Kidney (tissue), 14 donors: ENCODE results near the gene SPAG6. TPM values are rescaled to one million over a fixed set of nuclear protein-coding genes. Genes with fewer than 3 reads are reported as not detected.
A peak's percentile ranks its signal among the peaks of the same experiment; 100 is the strongest.

Source experiments
- DNase-seq, 5 donors: peaks; one replicate each; pipeline ENCODE4 v3.0.0-alpha.2; 2013 to 2020
- FAIRE-seq: peaks from 2 replicates; lab custom pipeline; 2012; peaks lifted over from hg19 to GRCh38; lab: Jason Lieb, UNC
- H3K27ac ChIP-seq, 2 donors: one replicate each; pipeline ENCODE4 v1.7.0; 2013; ENCODE audit warnings: low read depth in 2 of 2, low read length in 2 of 2, inconsistent platforms in 1 of 2
- H3K27me3 ChIP-seq: one replicate; pipeline ENCODE4 v1.7.1; 2013; ENCODE audit warnings: low read length, inconsistent platforms; ENCODE audit not compliant: control insufficient read depth, insufficient read depth
- H3K36me3 ChIP-seq, 3 donors: one replicate each; pipeline versions ENCODE4 v1.7.0 to v1.7.1; 2013; ENCODE audit warnings: low read length in 3 of 3, control low read depth in 1 of 3, inconsistent platforms in 1 of 3; ENCODE audit not compliant: insufficient read depth in 3 of 3, control insufficient read depth in 2 of 3
- H3K4me1 ChIP-seq, 3 donors: one replicate each; pipeline versions ENCODE4 v1.7.0 to v1.7.1; 2013; ENCODE audit warnings: low read length in 3 of 3, inconsistent platforms in 1 of 3, low read depth in 1 of 3; ENCODE audit not compliant: control insufficient read depth in 2 of 3, insufficient read depth in 2 of 3
- H3K4me3 ChIP-seq, 3 donors: one replicate each; pipeline versions ENCODE4 v1.7.0 to v1.8.1; 2013; ENCODE audit warnings: low read length in 3 of 3, control low read depth in 1 of 3, inconsistent platforms in 1 of 3
- H3K9ac ChIP-seq, 3 donors: one replicate each; pipeline versions ENCODE4 v1.7.0 to v1.7.1; 2013; ENCODE audit warnings: low read length in 3 of 3, control low read depth in 1 of 3, inconsistent platforms in 1 of 3
- H3K9me3 ChIP-seq, 3 donors: one replicate each; pipeline versions ENCODE4 v1.7.0 to v1.7.1; 2013; ENCODE audit warnings: low read length in 3 of 3, control low read depth in 1 of 3, inconsistent platforms in 1 of 3; ENCODE audit not compliant: control insufficient read depth in 2 of 3, insufficient read depth in 1 of 3
- intact Hi-C: fragments of 100-400 bp; cut with DNase I; formaldehyde crosslinking; loops from one replicate; pipeline ENCODE4 v1.11.1; 2022
- polyA plus RNA-seq: library from polyadenylated mRNA; stranded (reverse); fragments of 350-450 nt; fragmentation: Illumina TruSeq; extraction: RNeasy Lipid Tissue Mini Kit (QIAGEN cat#74804); gene quantifications from one replicate; pipeline ENCODE4 v1.2.3, GENCODE V29; 2014; ENCODE audit warnings: low read depth, low replicate concordance; ENCODE audit not compliant: insufficient read depth
- total RNA-seq: library from RNA; stranded (reverse); fragmentation: NEBNext Ultra II Directional; extraction: Animal tissue kit (Norgen Biotek cat#: 25700); gene quantifications from one replicate; pipeline ENCODE4 v1.2.1, GENCODE V29; 2021
- TF ChIP-seq, protein P1 (sequence below): IDR thresholded peaks from 3 replicates; pipeline ENCODE4 v1.5.1; 2012; ENCODE audit warnings: mild to moderate bottlenecking, moderate library complexity, borderline replicate concordance; ENCODE audit not compliant: insufficient read depth; ENCODE audit errors: extremely low read depth
- donor health status: control.
- donor health status: control.
- donor health status: control.
- donor health status: control.
- donor health status: control.
- donor health status: DM: yes; HTN: yes; CAD: no.
- donor health status: Normal renal cell carcinoma (clear cell type).

The SPAG6 gene
- total and polyA plus RNA-seq, 2 donors from 2014 or later, result 0.30 to 8.4 TPM

DNA sequence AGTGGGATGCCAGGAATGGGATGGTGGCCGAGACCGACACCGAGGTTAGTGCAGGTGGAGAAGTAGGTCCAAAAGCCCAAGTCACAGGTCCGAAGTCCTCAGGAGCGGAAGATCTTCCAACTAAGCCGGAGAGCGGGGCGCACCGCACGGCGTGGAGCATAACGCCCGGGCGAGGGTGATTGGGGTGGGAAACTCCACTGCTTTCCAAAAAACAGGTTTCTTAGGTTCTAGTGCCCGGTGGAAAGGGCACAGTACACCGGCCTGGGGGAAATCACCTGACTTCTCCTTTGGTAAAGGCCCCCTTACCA, 11.4 kb upstream of the SPAG6 start:
- Histone ChIP-seq H3K9me3 (peaks cover 0 to 2% (median 0%) of the 10 kb centered on the region in 3 donors), H3K4me1 (peaks cover 0 to 13% (median 0%) of the 10 kb centered on the region in 3 donors), H3K27me3 (peaks cover 41% of the 10 kb centered on the region), H3K36me3 (peaks cover 7 to 11% (median 7%) of the 10 kb centered on the region in 3 donors), H3K4me3 (no peak overlapping the region), H3K9ac (no peak overlapping the region), H3K27ac (no peak overlapping the region)
- FAIRE-seq, result no peak
- no peak for DNase-seq
- TF ChIP-seq, protein P1, sequence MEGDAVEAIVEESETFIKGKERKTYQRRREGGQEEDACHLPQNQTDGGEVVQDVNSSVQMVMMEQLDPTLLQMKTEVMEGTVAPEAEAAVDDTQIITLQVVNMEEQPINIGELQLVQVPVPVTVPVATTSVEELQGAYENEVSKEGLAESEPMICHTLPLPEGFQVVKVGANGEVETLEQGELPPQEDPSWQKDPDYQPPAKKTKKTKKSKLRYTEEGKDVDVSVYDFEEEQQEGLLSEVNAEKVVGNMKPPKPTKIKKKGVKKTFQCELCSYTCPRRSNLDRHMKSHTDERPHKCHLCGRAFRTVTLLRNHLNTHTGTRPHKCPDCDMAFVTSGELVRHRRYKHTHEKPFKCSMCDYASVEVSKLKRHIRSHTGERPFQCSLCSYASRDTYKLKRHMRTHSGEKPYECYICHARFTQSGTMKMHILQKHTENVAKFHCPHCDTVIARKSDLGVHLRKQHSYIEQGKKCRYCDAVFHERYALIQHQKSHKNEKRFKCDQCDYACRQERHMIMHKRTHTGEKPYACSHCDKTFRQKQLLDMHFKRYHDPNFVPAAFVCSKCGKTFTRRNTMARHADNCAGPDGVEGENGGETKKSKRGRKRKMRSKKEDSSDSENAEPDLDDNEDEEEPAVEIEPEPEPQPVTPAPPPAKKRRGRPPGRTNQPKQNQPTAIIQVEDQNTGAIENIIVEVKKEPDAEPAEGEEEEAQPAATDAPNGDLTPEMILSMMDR, result no peak
- intact Hi-C loops, result no loop called here

DNA sequence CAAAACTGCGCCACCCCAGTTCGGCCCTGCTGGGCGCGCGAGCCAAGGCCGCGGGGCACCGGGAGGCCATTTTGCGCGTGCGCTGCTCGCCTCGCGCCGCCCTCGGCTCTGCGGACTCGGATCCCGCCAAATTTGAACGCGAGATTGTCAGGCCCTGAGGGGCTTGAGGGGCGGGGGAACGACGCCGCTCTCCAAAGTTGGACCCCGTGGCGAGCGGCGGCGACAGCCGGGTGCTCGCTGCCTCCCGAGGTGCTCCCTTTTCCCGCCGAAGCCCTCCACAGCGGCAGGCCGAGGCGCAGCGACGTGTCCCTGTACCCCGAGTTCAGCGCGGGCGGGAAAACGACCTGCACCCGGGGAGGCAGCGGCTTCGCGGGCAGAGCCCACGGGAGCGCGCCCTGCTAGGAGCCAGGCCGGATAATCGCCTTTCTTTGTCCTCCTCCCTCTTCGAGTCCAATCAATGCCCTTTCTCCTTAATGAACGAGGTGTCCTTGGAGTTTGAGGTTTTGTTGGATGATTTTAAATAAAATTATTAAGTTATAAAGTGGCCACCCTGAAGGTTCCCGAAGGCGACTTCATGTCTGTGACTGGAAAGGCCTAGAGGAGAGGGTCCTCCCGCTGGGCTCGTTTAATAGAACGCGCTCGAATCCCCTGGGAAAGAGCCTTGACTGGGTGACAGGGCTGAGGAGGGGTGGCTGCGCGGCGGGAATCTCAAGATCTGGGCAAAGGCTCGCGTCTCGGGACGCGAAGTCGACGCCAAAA, 10.7 kb upstream of the SPAG6 start:
- Histone ChIP-seq H3K4me1 (peaks cover 0 to 13% (median 0%) of the 10 kb centered on the region in 3 donors), H3K27me3 (peaks cover 47% of the 10 kb centered on the region), H3K9ac (no peak overlapping the region), H3K27ac (no peak overlapping the region), H3K36me3 (peaks cover under 1 to 5% (median 3%) of the 10 kb centered on the region in 3 donors), H3K9me3 (peaks cover 0 to 2% (median 0%) of the 10 kb centered on the region in 3 donors), H3K4me3 (peak overlapping the region in 2 of 3 donors; percentile 62 to 66)
- no peak for FAIRE-seq
- TF ChIP-seq, protein P1, result no peak
- DNase-seq, result peak in 4 of 5 donors; percentile 60 to 87 (median 78)
- intact Hi-C loops, result no loop called here

DNA sequence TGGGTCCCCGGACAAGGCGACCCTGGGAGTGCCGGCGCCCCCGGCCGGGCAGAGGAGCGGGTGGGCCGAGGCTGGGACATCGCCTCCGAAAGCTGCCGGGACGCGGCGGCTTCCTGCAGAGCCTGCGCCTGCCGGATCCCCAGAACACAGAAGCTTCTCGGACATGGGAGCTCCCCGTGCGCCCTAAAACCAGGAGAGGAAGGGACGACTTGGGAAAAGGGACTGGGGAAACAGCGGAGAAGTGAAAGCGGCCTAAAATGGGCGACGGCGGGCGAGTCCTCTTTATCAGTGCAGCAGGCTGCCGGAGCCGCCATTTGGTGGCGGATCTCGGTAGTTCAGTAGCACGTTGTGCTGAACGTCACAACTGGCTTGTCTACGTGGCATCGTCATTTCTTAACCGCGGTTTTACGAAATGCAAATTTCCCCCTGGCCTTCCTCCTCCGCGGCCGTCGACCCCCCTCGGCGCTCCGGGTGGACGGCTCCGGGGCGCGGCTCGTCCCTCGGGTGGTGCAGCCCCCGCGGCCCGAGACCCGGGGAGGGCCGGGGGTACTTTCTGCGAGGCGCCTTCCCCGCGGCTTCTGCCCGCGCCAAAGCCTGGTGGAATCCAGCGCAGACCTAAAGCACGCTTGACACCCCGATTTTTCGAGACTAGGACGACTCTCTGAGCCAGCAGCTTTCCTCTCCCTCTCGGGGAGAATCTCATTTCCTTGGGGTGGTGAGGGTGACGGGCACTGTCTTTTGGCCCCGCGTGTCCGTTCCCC, 9.9 kb upstream of the SPAG6 start:
- Histone ChIP-seq H3K4me3 (peak overlapping the region; percentile 62 to 66 (median 64)), H3K9me3 (peaks cover 0 to 2% (median 0%) of the 10 kb centered on the region in 3 donors), H3K27ac (no peak overlapping the region), H3K9ac (peak overlapping the region in 1 of 3 donors; percentile 22), H3K27me3 (peaks cover 48% of the 10 kb centered on the region), H3K4me1 (peaks cover 0 to 13% (median 3%) of the 10 kb centered on the region in 3 donors), H3K36me3 (no peaks in the 10 kb centered on the region)
- TF ChIP-seq, protein P1, result no peak
- intact Hi-C loops, result no loop called here
- DNase-seq, result peak; percentile 69 to 81 (median 78)
- FAIRE-seq, result no peak
